Globus pallidus (tissue), 1 donor: Measurements from ENCODE around the gene ZNG1A.
"Not testable (repeated sequence)": the region's sequence is repeated elsewhere in the genome, so short reads cannot be mapped to it uniquely, and the experiment has no call there.

ENCODE experiments used
- DNase-seq: peaks from one replicate; pipeline ENCODE4 v3.0.0-alpha.2; 2015; ENCODE audit warnings: low spot score

Gene ZNG1A

DNA sequence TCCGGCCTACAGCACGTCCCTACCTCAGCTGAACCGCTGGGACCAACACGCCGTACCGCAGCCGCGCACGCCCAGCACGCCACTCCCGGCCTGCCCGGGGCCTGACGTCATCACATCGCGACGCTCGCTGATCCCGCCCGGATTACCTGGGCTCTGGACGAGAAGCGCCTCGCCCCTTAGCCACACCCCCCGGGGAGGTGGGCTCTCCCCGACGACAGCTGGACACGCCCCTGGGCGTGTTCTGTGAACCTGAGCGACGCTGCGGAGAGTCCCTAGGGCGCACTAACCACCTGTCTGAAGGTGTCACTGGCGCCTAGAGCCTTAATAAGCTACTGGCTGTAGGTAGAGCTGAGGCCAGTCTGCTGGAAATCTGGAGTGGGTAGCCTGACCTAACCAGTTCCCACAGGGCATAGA is at the start of gene ZNG1A:
TSS of gene ZNG1A (minus strand) at position 87 of the 414 bp plus-strand sequence. CDS start 87 bp downstream, outside the sequence.
- DNase-seq: not testable (repeated sequence)

- DNase-seq: no peak
Observed at GRCh38 chr9:227860-228259, 49.0 kb upstream of the ZNG1A start.

GRCh38 chr9:224582-225520 is 46.0 kb upstream of the ZNG1A start:
- DNase-seq: no peak

GRCh38 chr9:224026-224425 is 45.2 kb upstream of the ZNG1A start:
- DNase-seq: no peak

DNA sequence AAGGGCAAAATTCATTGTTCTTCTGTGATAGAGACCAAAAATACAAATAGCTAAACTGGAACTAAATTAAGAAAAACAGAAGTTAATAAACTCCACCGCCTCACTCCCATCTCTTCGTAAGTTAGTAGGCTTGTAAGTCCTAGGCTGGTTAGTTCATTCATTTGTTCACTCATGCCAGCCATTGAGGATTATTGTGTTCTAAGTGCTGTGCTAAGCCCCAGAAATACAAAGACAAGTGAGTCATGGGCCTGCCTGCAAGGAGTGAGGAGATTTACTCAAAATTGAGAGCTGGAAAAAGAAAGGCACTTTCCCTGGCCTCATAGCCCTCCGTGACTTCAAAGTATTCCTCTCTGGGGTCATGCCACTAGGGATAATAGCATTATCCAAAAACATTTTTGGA is 44.3 kb upstream of the ZNG1A start:
- DNase-seq: no peak

DNA sequence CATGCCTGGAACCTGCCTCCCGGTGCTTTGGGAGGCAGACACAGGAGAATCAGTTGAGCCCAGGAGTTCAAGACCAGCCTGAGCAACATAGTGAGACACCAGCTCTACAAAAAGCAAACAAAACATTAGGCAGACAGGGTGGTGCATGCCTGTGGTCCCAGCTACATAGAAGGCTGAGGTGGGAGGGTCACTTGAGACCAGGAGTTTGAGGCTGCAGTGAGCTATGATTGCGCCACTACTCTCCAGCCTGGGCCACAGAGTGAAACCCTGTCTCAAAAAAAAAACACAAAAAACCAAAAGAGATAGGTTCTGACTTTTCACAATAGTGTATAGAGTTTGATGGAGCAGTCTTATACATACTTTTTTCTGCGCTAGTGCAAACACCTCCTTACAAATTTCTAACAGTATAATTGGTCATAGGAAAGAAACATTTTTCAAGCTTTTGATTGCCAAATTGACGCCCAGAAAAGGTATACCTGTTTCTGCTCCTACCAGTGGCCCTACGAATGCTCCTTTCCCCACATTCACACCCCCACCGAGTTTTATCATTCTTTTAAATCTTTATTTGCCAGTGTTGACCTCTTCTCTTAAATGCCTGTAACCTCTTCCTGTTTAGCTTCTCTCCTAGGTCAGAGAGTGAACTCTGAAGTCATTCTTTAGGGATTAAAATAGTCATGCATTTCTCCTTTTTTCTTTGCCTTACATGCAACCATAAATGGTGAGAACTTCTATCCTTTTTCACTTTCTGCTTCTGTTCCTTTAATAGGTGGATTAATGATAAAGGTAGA is 43.3 kb upstream of the ZNG1A start:
- no peak for DNase-seq

GRCh38 chr9:219670-220365 is 41.0 kb upstream of the ZNG1A start:
- DNase-seq: no peak

GRCh38 chr9:219036-219435 is 40.2 kb upstream of the ZNG1A start:
- DNase-seq: not testable (repeated sequence)

- no peak for DNase-seq
Observed at GRCh38 chr9:217950-218349, 39.1 kb upstream of the ZNG1A start.

DNA sequence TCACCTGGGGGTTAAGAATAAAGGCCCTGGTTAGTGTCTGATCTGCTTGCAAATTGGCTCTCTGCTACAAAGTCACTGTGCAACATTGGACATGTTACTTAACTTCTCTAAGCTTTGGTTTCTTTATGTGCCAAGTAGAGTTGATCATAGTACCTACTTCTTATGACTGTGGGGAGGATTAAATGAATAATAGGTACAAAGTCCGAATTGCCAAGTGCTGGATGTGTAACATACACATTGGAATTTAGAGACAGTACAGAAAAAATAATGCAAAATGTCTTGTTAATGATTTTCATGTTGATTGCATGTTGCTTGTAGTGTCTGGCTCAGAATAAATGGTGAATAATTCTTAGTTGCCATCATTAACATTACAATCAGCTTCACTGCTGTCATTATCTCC is 38.0 kb upstream of the ZNG1A start:
- DNase-seq: no peak

GRCh38 chr9:215631-216155 is 36.8 kb upstream of the ZNG1A start:
- DNase-seq: no peak

- DNase-seq: no peak
Observed at GRCh38 chr9:214648-215493, 36.0 kb upstream of the ZNG1A start, which contains the start of gene DOCK8. TSS of gene DOCK8 (plus strand) at chr9:214865. CDS start at chr9:214977, 112 bp downstream.

DNA sequence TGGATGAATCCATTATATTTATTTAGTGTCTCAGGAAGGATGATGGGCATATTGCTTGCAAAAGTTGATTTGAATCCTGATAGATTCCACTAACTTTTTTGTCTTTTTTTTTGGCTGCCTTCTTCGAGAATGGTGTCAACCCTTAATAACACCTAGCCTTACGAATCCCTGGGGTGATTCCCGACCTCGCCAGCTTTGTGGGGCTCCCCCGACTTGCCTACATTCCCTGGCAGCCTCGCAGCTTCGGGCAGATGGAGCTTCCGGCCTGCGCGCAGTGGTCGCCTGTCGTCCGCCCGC is 35.4 kb upstream of the ZNG1A start:
- DNase-seq: no peak

GRCh38 chr9:213901-214300 is 35.0 kb upstream of the ZNG1A start:
- DNase-seq: not testable (repeated sequence)

DNA sequence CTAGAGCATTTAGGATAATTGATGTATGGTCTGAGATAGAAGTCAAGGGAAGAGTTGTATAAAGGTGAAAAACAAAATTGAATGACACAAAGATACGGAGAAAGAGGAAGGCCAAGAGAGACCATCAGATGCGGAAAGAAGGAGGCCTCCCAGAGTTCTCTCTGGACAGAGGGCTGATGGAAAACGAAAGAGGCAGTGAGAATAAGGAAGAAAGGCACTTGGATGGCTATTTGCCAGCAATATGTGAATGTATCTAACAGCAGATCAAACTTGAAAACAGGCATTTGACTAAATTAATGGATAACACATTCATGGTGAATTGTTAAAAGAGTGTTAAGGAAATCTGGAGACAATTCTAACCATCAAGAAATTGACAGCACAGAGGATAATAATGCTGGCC is 33.4 kb upstream of the ZNG1A start:
- DNase-seq: peak; percentile 49

- DNase-seq: no peak
Observed at GRCh38 chr9:211557-211956, 32.7 kb upstream of the ZNG1A start.

GRCh38 chr9:211036-211435 is 32.2 kb upstream of the ZNG1A start:
- no peak for DNase-seq

GRCh38 chr9:209143-209758 is 30.4 kb upstream of the ZNG1A start:
- no peak for DNase-seq

DNA sequence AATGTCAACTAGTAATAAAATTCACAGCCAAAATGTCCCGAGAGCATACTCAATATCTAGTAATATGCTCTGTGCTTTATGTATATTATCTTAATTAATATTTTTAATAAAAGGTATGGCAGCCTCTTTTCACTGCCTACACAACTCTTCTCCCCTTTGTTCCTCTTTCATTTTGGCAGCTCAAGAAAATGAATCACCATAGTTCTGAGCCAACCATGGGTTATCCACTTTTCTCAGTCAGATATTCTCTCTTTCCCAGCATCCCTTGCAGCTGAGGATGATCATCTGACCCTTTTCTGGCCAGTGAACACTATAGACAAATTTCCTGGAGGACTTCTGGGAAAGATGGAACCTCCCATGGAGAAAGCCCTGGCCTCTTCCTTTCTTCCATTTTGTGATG is 27.6 kb upstream of the ZNG1A start:
- DNase-seq: no peak

DNA sequence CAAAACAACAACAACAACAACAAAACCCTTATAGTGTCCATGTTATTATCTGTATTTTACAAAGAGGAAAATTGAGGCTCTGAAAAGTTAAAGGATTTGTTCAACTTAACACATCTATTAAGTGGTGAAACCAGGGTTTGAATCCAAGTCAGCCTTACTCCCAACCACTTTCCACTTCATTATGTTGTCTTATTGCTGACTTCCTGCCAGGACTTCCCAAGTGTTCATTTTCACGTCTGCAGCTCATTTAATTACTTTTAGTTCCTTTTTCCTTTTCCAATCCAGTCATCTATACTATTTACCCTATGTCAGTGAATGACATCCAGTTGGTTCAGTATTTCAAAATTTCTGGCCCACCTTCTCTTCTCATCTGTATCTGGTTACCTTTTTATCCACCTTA is 20.7 kb upstream of the ZNG1A start:
- not testable (repeated sequence) for DNase-seq
